HG03457 (cell line): ENCODE results near the gene SH3RF3.
A peak's percentile ranks its signal among the peaks of the same experiment; 100 is the strongest.

Source experiments
- ATAC-seq: cut with Tn5 transposase; IDR thresholded peaks from one replicate; pipeline ENCODE4 v1.9.1; 2021; ENCODE audit warnings: moderate number of reproducible peaks; ENCODE audit not compliant: unreplicated experiment

SH3RF3 gene

GRCh38 chr2:109199790-109200189 lies 70.8 kb downstream of the SH3RF3 start:
- no peak for ATAC-seq

- ATAC-seq = no peak
These were observed 71.8 kb downstream of the SH3RF3 start for GRCh38 chr2:109200616-109201464.

- ATAC-seq = no peak
These were observed 72.7 kb downstream of the SH3RF3 start for GRCh38 chr2:109201465-109202327.

- no peak for ATAC-seq
These were observed 73.5 kb downstream of the SH3RF3 start for GRCh38 chr2:109202486-109202885.

GRCh38 chr2:109203246-109204011 lies 74.4 kb downstream of the SH3RF3 start:
- no peak for ATAC-seq

- ATAC-seq = no peak
These were observed 75.4 kb downstream of the SH3RF3 start for GRCh38 chr2:109204412-109204811.

GRCh38 chr2:109205447-109205846 lies 76.4 kb downstream of the SH3RF3 start:
- ATAC-seq = no peak

- no peak for ATAC-seq
These were observed 77.7 kb downstream of the SH3RF3 start for GRCh38 chr2:109206569-109207146.

GRCh38 chr2:109207176-109207575 lies 78.2 kb downstream of the SH3RF3 start:
- no peak for ATAC-seq

GRCh38 chr2:109208071-109208950 lies 79.3 kb downstream of the SH3RF3 start:
- ATAC-seq = no peak

GRCh38 chr2:109208951-109209335 lies 79.9 kb downstream of the SH3RF3 start:
- ATAC-seq = no peak

GRCh38 chr2:109209412-109209811 lies 80.4 kb downstream of the SH3RF3 start:
- ATAC-seq = no peak

GRCh38 chr2:109209941-109210340 lies 80.9 kb downstream of the SH3RF3 start:
- no peak for ATAC-seq

GRCh38 chr2:109210431-109211200 lies 81.6 kb downstream of the SH3RF3 start:
- no peak for ATAC-seq

GRCh38 chr2:109211315-109211714 lies 82.3 kb downstream of the SH3RF3 start:
- no peak for ATAC-seq

- ATAC-seq = no peak
These were observed 84.0 kb downstream of the SH3RF3 start for GRCh38 chr2:109212836-109213563.

- ATAC-seq = peak; percentile 55
These were observed 84.8 kb downstream of the SH3RF3 start for GRCh38 chr2:109213646-109214433.
